ENCODE data around the gene FOXK2.

Gene FOXK2

GRCh38 chr17:82642022-82642421 is 122.5 kb downstream of the FOXK2 start:
- no peak for DNase-seq (ENCODE audit: low spot score)

GRCh38 chr17:82644148-82644547 is 124.6 kb downstream of the FOXK2 start:
- no peak for DNase-seq (ENCODE audit: low spot score)

GRCh38 chr17:82645516-82645915 is 126.0 kb downstream of the FOXK2 start:
- no peak for DNase-seq (ENCODE audit: low spot score)

- DNase-seq (ENCODE audit: low spot score): peak; percentile 35
Measured at GRCh38 chr17:82647593-82648164, 128.1 kb downstream of the FOXK2 start.

- peak; percentile 100 for DNase-seq (ENCODE audit: low spot score)
Measured at GRCh38 chr17:82648165-82648668, 128.7 kb downstream of the FOXK2 start, which contains the start of gene WDR45B. TSS of gene WDR45B (minus strand) at chr17:82648444. CDS start at chr17:82648340, 104 bp downstream.

- peak; percentile 39 for DNase-seq (ENCODE audit: low spot score)
Measured at GRCh38 chr17:82648742-82649331, 129.3 kb downstream of the FOXK2 start.

GRCh38 chr17:82649501-82650261 is 130.1 kb downstream of the FOXK2 start:
- no peak for DNase-seq (ENCODE audit: low spot score)

- no peak for DNase-seq (ENCODE audit: low spot score)
Measured at GRCh38 chr17:82650723-82651122, 131.2 kb downstream of the FOXK2 start.

GRCh38 chr17:82653651-82654528 is 134.4 kb downstream of the FOXK2 start:
- no peak for DNase-seq (ENCODE audit: low spot score)

Measured in COLO829 (cell line).